ENCODE results near the gene MPC1L.
A peak's percentile ranks its signal among the peaks of the same experiment; 100 is the strongest.

MPC1L gene

DNA sequence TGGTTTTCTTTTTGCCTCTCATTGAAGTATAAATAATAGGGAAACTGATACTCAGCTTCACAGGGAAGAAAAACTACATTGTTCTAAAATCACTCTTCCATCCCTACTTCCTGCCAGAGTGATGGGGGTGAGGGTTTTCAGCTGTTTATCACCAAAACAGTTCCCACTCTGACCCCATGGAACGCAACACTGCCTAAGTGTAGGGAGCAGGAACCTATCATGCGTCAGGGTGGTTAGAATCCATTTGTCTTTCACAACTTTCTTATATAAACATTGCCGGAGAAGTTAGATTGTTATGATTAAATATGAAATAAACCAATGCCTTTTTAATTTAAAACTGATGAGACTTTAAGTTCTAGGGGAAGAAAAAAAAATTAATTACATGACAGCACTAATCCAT is 15.8 kb upstream of the MPC1L start:
- H3K27me3 ChIP-seq (ENCODE audit: insufficient read depth, insufficient read length) = no peaks in the 10 kb centered on the region
- H3K9ac ChIP-seq (ENCODE audit: insufficient read length, low read depth) = no peak overlapping the region
- no peak for DNase-seq (ENCODE audit: low read depth, low spot score)
- peaks cover 12% of the 10 kb centered on the region for H3K36me3 ChIP-seq (ENCODE audit: insufficient read depth, insufficient read length, low read length)
- no peaks in the 10 kb centered on the region for H3K4me1 ChIP-seq (ENCODE audit: insufficient read depth, insufficient read length)
- no peaks in the 10 kb centered on the region for H3K9me3 ChIP-seq (ENCODE audit: insufficient read depth, low read length)
- no peak overlapping the region for H3K4me3 ChIP-seq (ENCODE audit: insufficient read length, low read depth)
- TF ChIP-seq SUZ12 (IDR thresholded peaks at IDR 0.05; ENCODE audit: extremely low read depth, insufficient read depth, insufficient read length) (no peak), YY1 (IDR thresholded peaks at IDR 0.05; ENCODE audit: insufficient read depth, insufficient read length) (no peak), ZNF274 (IDR thresholded peaks at IDR 0.05; ENCODE audit: low read depth, low read length) (no peak)

DNA sequence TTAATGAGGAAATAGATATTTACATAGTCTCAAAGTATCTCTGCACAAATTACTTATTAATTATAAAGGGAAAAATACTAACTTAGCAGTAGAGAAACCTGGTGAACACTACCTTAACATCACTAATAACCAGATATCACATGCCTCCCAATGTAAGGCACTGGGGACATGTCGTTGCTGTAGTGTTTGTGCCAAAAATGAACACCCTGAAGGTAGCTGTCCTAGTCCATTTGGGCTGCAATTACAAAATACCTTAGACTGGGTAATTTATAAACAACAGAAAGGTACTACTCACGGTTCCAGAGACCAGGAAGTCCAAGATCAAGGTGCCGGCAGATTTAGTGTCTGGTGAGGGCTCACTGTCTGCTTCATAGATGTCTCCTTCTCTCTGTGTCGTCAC is 10.7 kb upstream of the MPC1L start:
- TF ChIP-seq ZNF274 (IDR thresholded peaks at IDR 0.05; ENCODE audit: low read depth, low read length) (no peak), SUZ12 (IDR thresholded peaks at IDR 0.05; ENCODE audit: extremely low read depth, insufficient read depth, insufficient read length) (no peak), YY1 (IDR thresholded peaks at IDR 0.05; ENCODE audit: insufficient read depth, insufficient read length) (no peak)
- Histone ChIP-seq H3K4me1 (ENCODE audit: insufficient read depth, insufficient read length) (no peaks in the 10 kb centered on the region), H3K27me3 (ENCODE audit: insufficient read depth, insufficient read length) (no peaks in the 10 kb centered on the region), H3K9ac (ENCODE audit: insufficient read length, low read depth) (no peak overlapping the region), H3K36me3 (ENCODE audit: insufficient read depth, insufficient read length, low read length) (no peaks in the 10 kb centered on the region), H3K4me3 (ENCODE audit: insufficient read length, low read depth) (no peak overlapping the region), H3K9me3 (ENCODE audit: insufficient read depth, low read length) (peaks cover 6% of the 10 kb centered on the region)
- DNase-seq (ENCODE audit: low read depth, low spot score) = no peak

DNA sequence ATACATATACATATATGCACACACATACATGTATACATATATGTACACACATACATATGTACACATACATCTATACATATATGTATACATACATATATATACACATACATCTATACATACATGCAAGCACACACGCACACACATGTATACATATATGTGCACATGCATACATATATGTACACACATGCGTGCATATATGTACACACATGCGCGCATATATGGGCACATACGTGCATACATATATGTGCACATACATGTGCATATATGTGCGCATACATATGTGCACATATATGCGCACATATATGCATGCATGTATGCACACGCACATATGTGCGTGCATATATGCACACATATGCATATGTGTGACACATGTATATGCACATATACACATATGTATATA is 7.3 kb upstream of the MPC1L start:
- Histone ChIP-seq H3K27me3 (ENCODE audit: insufficient read depth, insufficient read length) (no peaks in the 10 kb centered on the region), H3K9me3 (ENCODE audit: insufficient read depth, low read length) (peaks cover 6% of the 10 kb centered on the region), H3K4me3 (ENCODE audit: insufficient read length, low read depth) (no peak overlapping the region), H3K4me1 (ENCODE audit: insufficient read depth, insufficient read length) (no peaks in the 10 kb centered on the region), H3K36me3 (ENCODE audit: insufficient read depth, insufficient read length, low read length) (no peaks in the 10 kb centered on the region), H3K9ac (ENCODE audit: insufficient read length, low read depth) (no peak overlapping the region)
- TF ChIP-seq ZNF274 (IDR thresholded peaks at IDR 0.05; ENCODE audit: low read depth, low read length) = no peak
- no peak for TF ChIP-seq SUZ12 (IDR thresholded peaks at IDR 0.05; ENCODE audit: extremely low read depth, insufficient read depth, insufficient read length)
- no peak for TF ChIP-seq YY1 (IDR thresholded peaks at IDR 0.05; ENCODE audit: insufficient read depth, insufficient read length)
- DNase-seq (ENCODE audit: low read depth, low spot score) = no peak

DNA sequence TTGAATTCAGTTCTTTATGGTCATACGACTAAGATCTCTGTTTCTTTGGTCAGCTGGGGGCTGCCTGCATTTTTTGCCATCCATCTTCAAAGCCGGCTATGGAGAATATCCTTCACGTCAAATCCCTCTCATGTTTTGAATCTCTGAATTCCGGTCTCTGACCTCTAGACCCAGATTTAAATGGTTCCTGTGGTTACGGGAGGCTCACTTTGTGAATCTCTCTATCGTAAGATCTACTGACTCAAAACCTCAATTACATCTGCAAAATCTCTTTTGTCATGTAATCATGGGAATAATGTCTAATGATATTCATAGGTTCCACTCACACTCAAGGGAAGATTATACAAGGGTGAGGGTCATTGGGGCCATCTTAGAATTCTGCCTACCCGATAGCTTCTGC is 5.7 kb upstream of the MPC1L start:
- no peaks in the 10 kb centered on the region for H3K36me3 ChIP-seq (ENCODE audit: insufficient read depth, insufficient read length, low read length)
- H3K9me3 ChIP-seq (ENCODE audit: insufficient read depth, low read length) = peaks cover 6% of the 10 kb centered on the region
- H3K4me1 ChIP-seq (ENCODE audit: insufficient read depth, insufficient read length) = no peaks in the 10 kb centered on the region
- TF ChIP-seq YY1 (IDR thresholded peaks at IDR 0.05; ENCODE audit: insufficient read depth, insufficient read length) (no peak), SUZ12 (IDR thresholded peaks at IDR 0.05; ENCODE audit: extremely low read depth, insufficient read depth, insufficient read length) (no peak), ZNF274 (IDR thresholded peaks at IDR 0.05; ENCODE audit: low read depth, low read length) (no peak)
- DNase-seq (ENCODE audit: low read depth, low spot score) = no peak
- H3K4me3 ChIP-seq (ENCODE audit: insufficient read length, low read depth) = no peak overlapping the region
- no peaks in the 10 kb centered on the region for H3K27me3 ChIP-seq (ENCODE audit: insufficient read depth, insufficient read length)
- no peak overlapping the region for H3K9ac ChIP-seq (ENCODE audit: insufficient read length, low read depth)

DNA sequence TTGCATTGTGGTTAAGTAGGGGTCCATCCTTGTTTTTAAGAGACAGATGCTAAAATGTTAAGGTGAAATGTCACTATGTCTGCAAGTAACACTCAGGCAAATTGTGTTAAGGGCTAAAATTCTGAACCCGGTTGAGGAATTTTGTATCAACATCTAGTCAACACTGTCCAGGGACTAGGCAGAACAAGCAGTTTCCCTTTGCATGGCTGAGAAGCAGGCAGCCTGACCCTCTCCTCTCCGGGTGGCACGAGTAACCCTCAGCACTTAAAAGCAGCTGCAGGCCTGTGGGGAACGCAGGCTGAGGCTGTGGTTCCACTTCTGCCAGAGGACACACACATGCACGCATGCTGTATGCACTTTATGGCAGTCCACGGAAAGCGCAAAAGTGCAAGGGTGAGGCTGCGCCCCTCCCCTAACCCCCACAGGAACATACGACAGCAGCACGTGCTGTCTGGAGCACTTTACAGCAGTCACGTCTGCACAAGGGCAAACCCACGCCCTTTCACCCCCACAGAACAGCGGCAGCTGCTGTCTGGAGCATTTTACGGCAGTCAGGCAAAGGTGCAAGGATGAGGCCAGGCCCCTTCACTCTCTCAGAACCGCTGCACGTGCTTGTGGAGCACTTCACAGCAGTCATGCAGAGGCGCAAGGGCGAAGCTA is 619 bp upstream of the MPC1L start:
- Histone ChIP-seq H3K9ac (ENCODE audit: insufficient read length, low read depth) (peak overlapping the region; percentile 21), H3K9me3 (ENCODE audit: insufficient read depth, low read length) (no peaks in the 10 kb centered on the region), H3K4me3 (ENCODE audit: insufficient read length, low read depth) (no peak overlapping the region), H3K27me3 (ENCODE audit: insufficient read depth, insufficient read length) (no peaks in the 10 kb centered on the region), H3K36me3 (ENCODE audit: insufficient read depth, insufficient read length, low read length) (peaks cover 4% of the 10 kb centered on the region), H3K4me1 (ENCODE audit: insufficient read depth, insufficient read length) (peaks cover 5% of the 10 kb centered on the region)
- TF ChIP-seq ZNF274 (IDR thresholded peaks at IDR 0.05; ENCODE audit: low read depth, low read length) (no peak), SUZ12 (IDR thresholded peaks at IDR 0.05; ENCODE audit: extremely low read depth, insufficient read depth, insufficient read length) (no peak), YY1 (IDR thresholded peaks at IDR 0.05; ENCODE audit: insufficient read depth, insufficient read length) (no peak)
- DNase-seq (ENCODE audit: low read depth, low spot score) = no peak

DNA sequence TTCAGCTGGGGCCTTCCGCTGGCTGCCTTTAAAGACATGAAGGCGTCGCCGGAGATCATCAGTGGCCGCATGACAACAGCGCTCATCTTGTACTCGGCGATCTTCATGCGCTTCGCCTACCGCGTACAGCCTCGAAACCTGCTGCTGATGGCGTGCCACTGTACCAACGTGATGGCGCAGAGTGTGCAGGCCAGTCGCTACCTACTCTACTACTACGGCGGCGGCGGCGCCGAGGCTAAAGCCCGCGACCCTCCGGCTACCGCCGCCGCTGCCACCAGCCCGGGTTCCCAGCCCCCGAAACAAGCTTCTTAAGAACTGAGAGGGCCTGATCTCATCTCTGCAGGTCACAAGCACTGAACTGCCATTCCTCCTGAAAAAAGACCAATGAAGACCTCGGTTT is 437 bp downstream of the MPC1L start:
- Histone ChIP-seq H3K4me3 (ENCODE audit: insufficient read length, low read depth) (no peak overlapping the region), H3K36me3 (ENCODE audit: insufficient read depth, insufficient read length, low read length) (peaks cover 15% of the 10 kb centered on the region), H3K9ac (ENCODE audit: insufficient read length, low read depth) (no peak overlapping the region), H3K4me1 (ENCODE audit: insufficient read depth, insufficient read length) (peaks cover 5% of the 10 kb centered on the region), H3K27me3 (ENCODE audit: insufficient read depth, insufficient read length) (no peaks in the 10 kb centered on the region), H3K9me3 (ENCODE audit: insufficient read depth, low read length) (no peaks in the 10 kb centered on the region)
- DNase-seq (ENCODE audit: low read depth, low spot score) = no peak
- TF ChIP-seq SUZ12 (IDR thresholded peaks at IDR 0.05; ENCODE audit: extremely low read depth, insufficient read depth, insufficient read length) = no peak
- TF ChIP-seq ZNF274 (IDR thresholded peaks at IDR 0.05; ENCODE audit: low read depth, low read length) = no peak
- TF ChIP-seq YY1 (IDR thresholded peaks at IDR 0.05; ENCODE audit: insufficient read depth, insufficient read length) = no peak

DNA sequence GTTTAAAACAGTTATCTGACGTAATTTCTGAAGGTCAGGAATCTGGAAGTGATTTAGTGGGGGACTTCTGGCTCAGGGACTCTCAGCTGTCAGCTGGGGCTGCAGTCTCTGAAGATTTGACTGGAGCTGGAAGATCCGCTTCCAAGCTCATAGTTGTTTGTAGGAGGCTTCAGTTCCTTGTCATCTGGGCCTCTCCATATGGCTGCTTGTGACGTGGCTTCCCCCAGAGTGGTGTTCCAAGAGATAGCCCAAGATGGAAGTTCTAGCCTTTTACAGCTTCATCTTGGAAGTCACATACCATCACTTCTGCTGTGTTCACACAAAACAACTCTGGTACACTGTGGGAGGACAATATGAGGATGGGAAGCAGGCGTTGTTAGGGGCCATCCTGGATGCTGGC is 2.1 kb downstream of the MPC1L start:
- TF ChIP-seq YY1 (IDR thresholded peaks at IDR 0.05; ENCODE audit: insufficient read depth, insufficient read length) (no peak), ZNF274 (IDR thresholded peaks at IDR 0.05; ENCODE audit: low read depth, low read length) (no peak), SUZ12 (IDR thresholded peaks at IDR 0.05; ENCODE audit: extremely low read depth, insufficient read depth, insufficient read length) (no peak)
- Histone ChIP-seq H3K4me3 (ENCODE audit: insufficient read length, low read depth) (no peak overlapping the region), H3K9ac (ENCODE audit: insufficient read length, low read depth) (no peak overlapping the region)

More for the DNA sequence above, 2.1 kb downstream of the MPC1L start:
- Histone ChIP-seq H3K9me3 (ENCODE audit: insufficient read depth, low read length) (no peaks in the 10 kb centered on the region), H3K4me1 (ENCODE audit: insufficient read depth, insufficient read length) (peaks cover 5% of the 10 kb centered on the region), H3K27me3 (ENCODE audit: insufficient read depth, insufficient read length) (no peaks in the 10 kb centered on the region), H3K36me3 (ENCODE audit: insufficient read depth, insufficient read length, low read length) (peaks cover 29% of the 10 kb centered on the region)
- no peak for DNase-seq (ENCODE audit: low read depth, low spot score)
